Liver (tissue), 9 donors: ENCODE measurements around the gene CHI3L2. TPM values are rescaled to one million over a fixed set of nuclear protein-coding genes. Genes with fewer than 3 reads are reported as not detected.

Experiments used
- DNase-seq: peaks from one replicate; pipeline ENCODE4 v3.0.0-alpha.2; 2017; ENCODE audit warnings: low spot score
- H3K27ac ChIP-seq, 2 donors: one replicate each; pipeline ENCODE4 v1.7.0; 2013; ENCODE audit warnings: inconsistent platforms in 2 of 2, low read length in 2 of 2, control low read depth in 1 of 2, low read depth in 1 of 2, mild to moderate bottlenecking in 1 of 2
- H3K27me3 ChIP-seq, 4 donors: one replicate each; pipeline versions ENCODE4 v1.6.1 to v1.7.0; 2013; ENCODE audit warnings: low read length in 3 of 4, inconsistent platforms in 1 of 4, mild to moderate bottlenecking in 1 of 4, moderate library complexity in 1 of 4; ENCODE audit not compliant: control insufficient read depth in 4 of 4, insufficient read depth in 4 of 4
- H3K36me3 ChIP-seq, 4 donors: one replicate each; pipeline versions ENCODE4 v1.6.1 to v1.7.0; 2013; ENCODE audit warnings: low read length in 3 of 4, mild to moderate bottlenecking in 3 of 4, low read depth in 1 of 4, moderate library complexity in 1 of 4; ENCODE audit not compliant: control insufficient read depth in 4 of 4, insufficient read depth in 3 of 4
- H3K4me1 ChIP-seq, 4 donors: one replicate each; pipeline versions ENCODE4 v1.6.1 to v1.7.0; 2013; ENCODE audit warnings: low read length in 3 of 4, mild to moderate bottlenecking in 3 of 4, moderate library complexity in 1 of 4; ENCODE audit not compliant: control insufficient read depth in 4 of 4, insufficient read depth in 4 of 4
- H3K4me3 ChIP-seq, 3 donors: one replicate each; pipeline versions ENCODE4 v1.6.1 to v1.7.0; 2013; ENCODE audit warnings: low read length in 3 of 3, control low read depth in 1 of 3, low read depth in 1 of 3, mild to moderate bottlenecking in 1 of 3
- H3K9ac ChIP-seq, 2 donors: one replicate each; pipeline ENCODE4 v1.7.0; 2013; ENCODE audit warnings: low read length in 2 of 2, mild to moderate bottlenecking in 2 of 2, moderate library complexity in 2 of 2, control low read depth in 1 of 2, low read depth in 1 of 2
- H3K9me3 ChIP-seq, 4 donors: one replicate each; pipeline versions ENCODE4 v1.6.1 to v1.7.0; 2013; ENCODE audit warnings: low read length in 3 of 4; ENCODE audit not compliant: control insufficient read depth in 4 of 4
- EGR1 ChIP-seq, 2 donors: IDR thresholded peaks; 2 replicates each; pipeline ENCODE4 v1.6.1; 2016 to 2018; ENCODE audit warnings: antibody characterized with exemption in 2 of 2, low read depth in 2 of 2
- FOXA1 ChIP-seq: IDR thresholded peaks from 2 replicates; pipeline ENCODE4 v1.6.1; 2016; ENCODE audit warnings: antibody characterized with exemption
- FOXA2 ChIP-seq: IDR thresholded peaks from 2 replicates; pipeline ENCODE4 v1.6.1; 2016; ENCODE audit warnings: antibody characterized with exemption
- GABPA ChIP-seq, 2 donors: IDR thresholded peaks in 1 of 2; conservative IDR thresholded peaks in 1 of 2; 2 replicates each; pipeline ENCODE4 v1.6.1; 2016; ENCODE audit warnings: antibody characterized with exemption in 2 of 2, mild to moderate bottlenecking in 1 of 2, moderate library complexity in 1 of 2
- HNF4A ChIP-seq, 2 donors: conservative IDR thresholded peaks; 2 replicates each; pipeline ENCODE4 v1.6.1; 2016; ENCODE audit warnings: antibody characterized with exemption in 2 of 2, mild to moderate bottlenecking in 2 of 2
- HNF4G ChIP-seq: IDR thresholded peaks from 2 replicates; pipeline ENCODE4 v1.6.1; 2016; ENCODE audit warnings: antibody characterized with exemption
- JUND ChIP-seq, 2 donors: IDR thresholded peaks; 2 replicates each; pipeline ENCODE4 v1.6.1; 2016; ENCODE audit warnings: antibody characterized with exemption in 2 of 2
- MAX ChIP-seq: IDR thresholded peaks from 2 replicates; pipeline ENCODE4 v1.6.1; 2016; ENCODE audit warnings: antibody characterized with exemption
- NR2F2 ChIP-seq: IDR thresholded peaks from 2 replicates; pipeline ENCODE4 v1.6.1; 2016; ENCODE audit warnings: antibody characterized with exemption
- RAD21 ChIP-seq, 2 donors: IDR thresholded peaks; 2 replicates each; pipeline ENCODE4 v1.6.1; 2016; ENCODE audit warnings: antibody characterized with exemption in 2 of 2, mild to moderate bottlenecking in 2 of 2
- REST ChIP-seq: IDR thresholded peaks from 2 replicates; pipeline ENCODE4 v1.6.1; 2016; ENCODE audit warnings: antibody characterized with exemption, mild to moderate bottlenecking
- RXRA ChIP-seq, 2 donors: IDR thresholded peaks; 2 replicates each; pipeline ENCODE4 v1.6.1; 2017 to 2018; ENCODE audit warnings: antibody characterized with exemption in 2 of 2, mild to moderate bottlenecking in 1 of 2
- SP1 ChIP-seq: IDR thresholded peaks from 2 replicates; pipeline ENCODE4 v1.6.1; 2018; ENCODE audit warnings: antibody characterized with exemption, mild to moderate bottlenecking
- TAF1 ChIP-seq: conservative IDR thresholded peaks from 2 replicates; pipeline ENCODE4 v1.6.1; 2016; ENCODE audit warnings: antibody characterized with exemption, mild to moderate bottlenecking
- YY1 ChIP-seq: IDR thresholded peaks from 2 replicates; pipeline ENCODE4 v1.6.1; 2016; ENCODE audit warnings: antibody characterized with exemption, mild to moderate bottlenecking
- WGBS: extraction: QIAGEN DNeasy Blood & Tissue Kit; methylation state at CpG from one replicate; pipeline ENCODE4 v1.1.7; 2013; 5-methylcytosine and 5-hydroxymethylcytosine counted together
- polyA plus RNA-seq, 2 donors: library from polyadenylated mRNA; stranded (reverse) in 1 of 2; unstranded in 1 of 2; fragments of 200-250 nt in 1 of 2; fragments of >200 nt in 1 of 2; fragmentation: Nextera tagmentation in 1 of 2; extraction: Ambion mirVana in 1 of 2; gene quantifications; one replicate each; pipeline versions ENCODE4 v1.2.1 to v1.2.3, GENCODE V29; 2013 to 2015
- total RNA-seq, 2 donors: library from RNA; depleted of rRNA; stranded (reverse); fragments of >200 nt; gene quantifications; one replicate each; pipeline ENCODE4 v1.2.3, GENCODE V29; 2014
- TF ChIP-seq, protein P1 (sequence below): IDR thresholded peaks from 2 replicates; pipeline ENCODE4 v1.6.1; 2016; ENCODE audit warnings: antibody characterized with exemption
- TF ChIP-seq, protein P2 (sequence below): IDR thresholded peaks from 2 replicates; pipeline ENCODE4 v1.6.1; 2016; ENCODE audit warnings: antibody characterized with exemption
- TF ChIP-seq, protein P3 (sequence below): fragments of 150-350 bp; IDR thresholded peaks from 2 replicates; pipeline ENCODE4 v1.5.1; 2017; ENCODE audit warnings: improper control_type of control experiment, low read depth, low read length; ENCODE audit not compliant: missing input control
- donor health status: healthy.
- donor health status: healthy.
- donor health status: healthy.
- donor health status: healthy.
- donor health status: healthy.

CHI3L2 gene
- total and polyA plus RNA-seq, 4 donors: 0.07 to 0.32 (median 0.24) TPM

GRCh38 chr1:111196213-111196612 is 31.3 kb upstream of the CHI3L2 start:
- DNase-seq: no peak
- Histone ChIP-seq H3K36me3 (peaks cover 0 to 17% (median 1%) of the 10 kb centered on the region in 4 donors), H3K4me3 (no peak overlapping the region), H3K27ac (no peak overlapping the region), H3K9ac (no peak overlapping the region), H3K9me3 (no peaks in the 10 kb centered on the region), H3K27me3 (no peaks in the 10 kb centered on the region), H3K4me1 (peaks cover 13 to 88% (median 77%) of the 10 kb centered on the region in 4 donors)
- WGBS: 85% methylated on average over 2 of the region's 2 CpGs
- no peak for TF ChIP-seq FOXA2
- TF ChIP-seq HNF4G: no peak
- TF ChIP-seq MAX: no peak
- TF ChIP-seq HNF4A (conservative IDR thresholded peaks at IDR 0.05): no peak
- no peak for TF ChIP-seq JUND (IDR thresholded peaks at IDR 0.05)
- TF ChIP-seq REST: no peak
- TF ChIP-seq RXRA (IDR thresholded peaks at IDR 0.05): no peak
- TF ChIP-seq NR2F2: no peak
- TF ChIP-seq, protein P1, sequence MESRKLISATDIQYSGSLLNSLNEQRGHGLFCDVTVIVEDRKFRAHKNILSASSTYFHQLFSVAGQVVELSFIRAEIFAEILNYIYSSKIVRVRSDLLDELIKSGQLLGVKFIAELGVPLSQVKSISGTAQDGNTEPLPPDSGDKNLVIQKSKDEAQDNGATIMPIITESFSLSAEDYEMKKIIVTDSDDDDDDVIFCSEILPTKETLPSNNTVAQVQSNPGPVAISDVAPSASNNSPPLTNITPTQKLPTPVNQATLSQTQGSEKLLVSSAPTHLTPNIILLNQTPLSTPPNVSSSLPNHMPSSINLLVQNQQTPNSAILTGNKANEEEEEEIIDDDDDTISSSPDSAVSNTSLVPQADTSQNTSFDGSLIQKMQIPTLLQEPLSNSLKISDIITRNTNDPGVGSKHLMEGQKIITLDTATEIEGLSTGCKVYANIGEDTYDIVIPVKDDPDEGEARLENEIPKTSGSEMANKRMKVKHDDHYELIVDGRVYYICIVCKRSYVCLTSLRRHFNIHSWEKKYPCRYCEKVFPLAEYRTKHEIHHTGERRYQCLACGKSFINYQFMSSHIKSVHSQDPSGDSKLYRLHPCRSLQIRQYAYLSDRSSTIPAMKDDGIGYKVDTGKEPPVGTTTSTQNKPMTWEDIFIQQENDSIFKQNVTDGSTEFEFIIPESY: no peak
- no peak for TF ChIP-seq TAF1
- no peak for TF ChIP-seq FOXA1
- no peak for TF ChIP-seq GABPA (IDR thresholded peaks at IDR 0.05 in 1 of 2, conservative IDR thresholded peaks at IDR 0.05 in 1 of 2)
- TF ChIP-seq EGR1 (IDR thresholded peaks at IDR 0.05; ENCODE audit: low read depth in 2 of 2): no peak
- TF ChIP-seq, protein P2, sequence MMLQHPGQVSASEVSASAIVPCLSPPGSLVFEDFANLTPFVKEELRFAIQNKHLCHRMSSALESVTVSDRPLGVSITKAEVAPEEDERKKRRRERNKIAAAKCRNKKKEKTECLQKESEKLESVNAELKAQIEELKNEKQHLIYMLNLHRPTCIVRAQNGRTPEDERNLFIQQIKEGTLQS: no peak
- no peak for TF ChIP-seq YY1
- TF ChIP-seq, protein P3, sequence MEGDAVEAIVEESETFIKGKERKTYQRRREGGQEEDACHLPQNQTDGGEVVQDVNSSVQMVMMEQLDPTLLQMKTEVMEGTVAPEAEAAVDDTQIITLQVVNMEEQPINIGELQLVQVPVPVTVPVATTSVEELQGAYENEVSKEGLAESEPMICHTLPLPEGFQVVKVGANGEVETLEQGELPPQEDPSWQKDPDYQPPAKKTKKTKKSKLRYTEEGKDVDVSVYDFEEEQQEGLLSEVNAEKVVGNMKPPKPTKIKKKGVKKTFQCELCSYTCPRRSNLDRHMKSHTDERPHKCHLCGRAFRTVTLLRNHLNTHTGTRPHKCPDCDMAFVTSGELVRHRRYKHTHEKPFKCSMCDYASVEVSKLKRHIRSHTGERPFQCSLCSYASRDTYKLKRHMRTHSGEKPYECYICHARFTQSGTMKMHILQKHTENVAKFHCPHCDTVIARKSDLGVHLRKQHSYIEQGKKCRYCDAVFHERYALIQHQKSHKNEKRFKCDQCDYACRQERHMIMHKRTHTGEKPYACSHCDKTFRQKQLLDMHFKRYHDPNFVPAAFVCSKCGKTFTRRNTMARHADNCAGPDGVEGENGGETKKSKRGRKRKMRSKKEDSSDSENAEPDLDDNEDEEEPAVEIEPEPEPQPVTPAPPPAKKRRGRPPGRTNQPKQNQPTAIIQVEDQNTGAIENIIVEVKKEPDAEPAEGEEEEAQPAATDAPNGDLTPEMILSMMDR: no peak
- TF ChIP-seq SP1: no peak
- no peak for TF ChIP-seq RAD21 (IDR thresholded peaks at IDR 0.05)
